22Rv1 (cell line): ENCODE measurements around the gene PKMYT1.

Experiments used
- CTCF ChIP-seq: fragments of 450-650 bp; IDR thresholded peaks from 2 replicates; pipeline ENCODE4 v1.5.1; 2017; ENCODE audit warnings: mild to moderate bottlenecking
- ZFX ChIP-seq: fragments of 450-650 bp; IDR thresholded peaks from 2 replicates; pipeline ENCODE4 v1.6.1; 2017; ENCODE audit warnings: antibody characterized with exemption, borderline replicate concordance

- TF ChIP-seq CTCF (no peak), ZFX (no peak)
Measured at GRCh38 chr16:2986623-2987188, 6.5 kb upstream of the PKMYT1 start.
